ENCODE data around the gene MSMP.
A peak's percentile ranks its signal among the peaks of the same experiment; 100 is the strongest.

MSMP gene

DNA sequence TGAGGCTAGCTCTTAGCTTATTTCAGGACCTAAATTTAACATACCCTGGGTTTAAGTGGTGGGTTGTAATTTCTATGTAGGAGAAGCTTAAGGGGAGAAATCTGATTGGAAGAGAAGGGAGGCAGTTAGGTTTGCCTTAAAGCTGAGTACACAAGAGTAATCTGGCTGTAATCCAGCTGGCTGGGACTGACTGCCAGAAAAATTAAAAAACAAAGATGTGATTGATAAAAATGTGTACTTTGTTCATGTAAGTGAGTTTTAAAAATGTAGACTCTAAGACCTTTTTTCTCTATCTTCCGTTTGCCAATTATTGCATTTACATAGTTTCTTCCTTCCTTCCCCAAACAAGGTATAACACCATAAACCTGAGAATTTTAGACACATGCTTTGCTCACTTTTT, 17.5 kb upstream of the MSMP start:
- no peak for DNase-seq (ENCODE audit: low read depth in 1 of 2, low spot score in 1 of 2)

DNA sequence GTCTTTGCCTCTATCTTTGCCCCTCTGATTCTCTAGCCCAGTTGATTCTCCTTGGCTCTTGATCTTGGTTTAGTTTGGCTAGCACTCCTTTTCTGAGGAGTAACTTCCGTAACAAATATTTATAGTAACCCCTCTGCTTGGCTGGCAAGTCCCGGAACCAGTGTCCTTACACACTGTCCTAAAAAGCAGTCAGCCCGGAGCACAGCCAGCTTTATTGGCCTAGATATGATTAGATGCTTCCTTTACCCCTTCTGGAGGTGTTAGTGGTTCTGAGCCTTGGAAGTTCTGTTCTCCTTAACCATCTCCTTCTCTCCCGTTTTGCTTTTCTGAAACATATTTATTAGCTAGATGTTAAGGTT, 17.0 kb upstream of the MSMP start:
- no peak for DNase-seq (ENCODE audit: low read depth in 1 of 2, low spot score in 1 of 2)

DNA sequence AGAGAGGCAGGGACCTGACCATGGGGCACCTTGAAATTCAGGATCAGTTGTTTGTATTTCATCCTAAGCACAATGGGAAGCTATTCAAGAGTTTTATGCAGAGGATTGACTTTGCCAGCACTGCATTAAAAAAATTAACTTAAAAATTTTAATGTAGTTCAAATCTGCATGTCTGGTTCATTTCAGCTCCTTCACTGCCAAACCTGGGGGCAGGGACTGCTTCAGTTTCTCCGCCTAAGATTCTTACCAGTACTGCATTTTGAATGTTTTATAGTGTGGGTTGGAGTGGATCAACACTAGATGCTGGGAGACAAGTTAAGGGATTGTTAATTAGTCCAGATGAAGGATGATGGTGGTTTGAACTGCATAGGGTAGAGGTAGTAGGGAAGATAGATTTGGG, 15.7 kb upstream of the MSMP start:
- DNase-seq (ENCODE audit: low read depth in 1 of 2, low spot score in 1 of 2) = no peak

DNA sequence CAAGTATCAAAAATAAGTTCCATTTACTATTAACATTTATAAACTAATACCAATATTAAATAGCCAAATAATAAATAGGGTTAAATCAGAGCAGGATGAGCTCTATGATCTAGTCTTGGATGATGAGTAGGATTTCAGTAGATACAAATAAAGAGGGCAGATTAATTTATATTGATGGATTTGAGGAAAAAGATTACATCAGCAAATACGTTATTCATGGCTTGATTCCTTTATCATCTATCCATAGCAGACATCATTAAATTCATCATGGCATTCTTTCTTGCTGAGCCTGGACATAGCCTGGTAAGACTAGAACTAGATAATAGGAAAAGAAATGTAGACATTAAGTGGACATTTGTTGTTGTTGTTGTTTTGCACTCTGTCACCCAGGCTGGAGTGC, 13.4 kb upstream of the MSMP start:
- no peak for DNase-seq (ENCODE audit: low read depth in 1 of 2, low spot score in 1 of 2)

DNA sequence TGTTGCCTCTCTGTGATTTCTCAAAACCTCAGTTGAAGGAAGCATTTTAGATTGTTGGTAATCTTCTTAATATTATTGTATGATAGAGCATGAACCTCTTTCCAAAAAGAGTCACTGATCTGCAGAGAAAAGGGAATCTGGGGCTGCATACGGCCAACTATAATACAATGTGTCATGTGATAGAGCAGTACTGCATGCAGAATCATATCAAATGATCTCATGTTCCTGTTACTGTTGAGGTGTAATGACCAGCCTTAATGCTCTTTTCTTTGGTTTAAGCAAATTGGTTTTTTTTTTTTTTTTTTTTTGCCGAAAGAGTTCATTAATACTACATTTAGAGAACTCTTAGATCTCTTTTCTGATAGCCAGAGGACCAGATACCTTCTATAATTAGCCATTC, 12.9 kb upstream of the MSMP start:
- no peak for DNase-seq (ENCODE audit: low read depth in 1 of 2, low spot score in 1 of 2)

DNA sequence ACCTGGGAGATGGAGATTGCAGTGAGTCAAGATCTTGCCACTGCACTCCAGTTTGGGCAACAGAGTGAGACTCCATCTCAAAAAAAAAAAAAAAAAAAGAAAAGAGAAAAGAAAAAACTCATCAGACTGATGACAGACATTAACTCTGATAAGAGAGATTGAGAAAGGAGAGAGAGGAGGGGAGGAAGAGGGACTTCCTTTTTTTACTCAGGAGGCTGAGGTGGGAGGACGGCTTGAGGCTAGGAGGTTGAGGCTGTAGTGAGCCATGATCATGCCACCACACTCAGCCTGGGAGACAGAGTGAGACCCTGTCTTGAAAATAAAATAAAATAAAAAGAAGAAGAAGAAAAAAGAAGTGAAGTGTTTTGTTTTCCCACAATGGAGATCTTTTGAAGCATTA, 9.7 kb upstream of the MSMP start:
- DNase-seq (ENCODE audit: low read depth in 1 of 2, low spot score in 1 of 2) = no peak

DNA sequence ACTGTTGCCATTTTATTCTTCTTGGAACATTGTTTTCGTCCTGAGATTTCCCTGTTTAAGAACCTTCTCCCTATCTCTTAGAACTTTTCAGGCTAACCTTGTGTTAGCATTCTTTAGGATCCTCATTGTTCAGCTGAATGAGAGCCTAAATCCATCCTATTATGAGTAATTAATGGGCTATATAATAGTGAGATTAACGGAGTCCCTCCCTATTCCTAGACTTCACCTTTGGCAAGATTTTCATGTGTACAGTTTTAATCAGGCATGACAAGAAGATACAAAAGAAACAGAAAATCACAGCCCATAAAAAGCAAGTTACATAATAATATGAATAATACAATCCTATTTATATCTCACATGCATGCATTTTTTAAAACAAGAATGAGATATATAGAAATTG, 9.1 kb upstream of the MSMP start:
- no peak for DNase-seq (ENCODE audit: low read depth in 1 of 2, low spot score in 1 of 2)

DNA sequence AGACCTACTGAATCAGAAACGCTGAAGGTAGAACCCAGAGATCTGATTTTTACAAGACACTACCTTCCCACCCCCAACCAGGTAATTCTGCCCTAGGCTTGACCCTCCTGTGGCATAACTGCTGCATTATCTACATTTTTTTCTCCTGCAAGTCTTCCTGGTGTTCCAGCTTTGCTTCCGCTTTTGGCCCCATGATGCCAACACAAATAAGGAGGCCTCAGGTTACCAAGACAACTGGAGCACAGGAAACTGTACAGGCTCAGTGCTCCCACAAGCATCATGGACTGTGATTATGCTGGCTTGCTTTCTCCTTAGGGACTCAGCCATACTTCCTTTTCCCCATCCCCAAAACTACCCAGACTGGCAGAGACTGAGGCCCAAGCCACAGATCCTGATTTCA, 6.6 kb upstream of the MSMP start:
- no peak for DNase-seq (ENCODE audit: low read depth in 1 of 2, low spot score in 1 of 2)

DNA sequence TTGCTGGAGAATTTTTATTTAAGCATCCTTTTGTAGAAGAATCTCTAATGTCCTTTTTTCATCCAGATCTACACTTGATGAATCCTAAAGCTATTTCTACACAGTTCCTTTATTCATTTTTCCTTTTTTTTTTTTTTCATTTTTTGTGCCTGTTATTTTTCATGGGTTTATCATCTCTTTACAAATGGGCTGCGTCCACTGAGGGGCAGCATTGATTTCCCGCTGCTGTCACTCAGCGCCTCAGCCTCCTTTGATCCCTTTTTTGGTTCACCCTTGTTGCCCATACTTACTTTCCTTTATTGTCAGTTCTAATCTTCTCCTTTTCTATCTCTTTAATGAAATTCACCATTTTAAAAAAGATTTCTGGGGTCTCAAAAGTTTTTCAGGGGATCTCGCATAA, 5.7 kb upstream of the MSMP start:
- DNase-seq (ENCODE audit: low read depth in 1 of 2, low spot score in 1 of 2) = no peak

DNA sequence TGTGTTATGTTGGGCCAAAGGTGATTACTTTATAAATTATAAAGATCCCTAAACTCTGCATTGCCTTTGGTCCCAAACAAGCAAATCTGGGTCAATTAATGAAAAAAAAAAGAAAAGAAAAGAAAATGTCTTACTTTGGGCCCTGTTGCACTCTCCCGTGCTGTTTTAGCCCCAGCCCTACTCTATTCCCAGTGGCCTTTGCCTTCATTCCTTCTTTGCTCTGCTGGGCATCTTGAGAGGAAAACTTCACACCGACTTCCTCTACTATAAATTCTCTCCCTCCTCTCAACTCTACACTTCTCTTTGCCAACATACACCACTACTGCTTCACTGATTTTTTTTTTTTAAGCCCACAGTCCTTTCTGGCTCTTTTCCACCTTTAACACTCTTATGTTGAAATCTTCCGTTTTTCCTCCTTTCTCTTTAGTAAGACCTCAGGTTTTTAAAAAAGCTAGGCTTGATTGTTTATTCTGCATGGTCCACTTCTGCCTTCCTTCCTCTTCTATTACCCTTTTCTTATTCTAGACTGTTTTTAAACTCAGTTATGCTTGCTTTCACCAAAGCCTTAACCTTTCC, 4.5 kb upstream of the MSMP start:
- DNase-seq (ENCODE audit: low read depth in 1 of 2, low spot score in 1 of 2) = no peak

DNA sequence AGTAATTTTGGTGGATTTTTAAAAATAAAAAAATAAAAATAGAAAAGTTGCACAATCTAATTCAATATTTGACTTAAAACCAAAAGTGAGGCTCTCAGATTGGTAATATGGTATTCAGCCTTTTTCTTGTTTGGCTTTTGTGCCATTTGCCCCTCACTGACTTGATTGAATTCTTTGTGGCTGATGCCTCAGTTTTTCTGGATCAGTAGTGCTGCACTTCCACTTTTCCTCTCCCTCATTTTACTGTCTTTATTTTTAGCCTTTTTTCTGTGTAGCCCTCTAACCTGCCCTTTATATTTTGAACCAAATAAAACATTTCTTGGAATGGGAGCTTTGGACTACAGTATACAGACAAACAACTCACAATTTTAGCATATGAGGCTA, 3.8 kb upstream of the MSMP start:
- DNase-seq (ENCODE audit: low read depth in 1 of 2, low spot score in 1 of 2) = no peak

DNA sequence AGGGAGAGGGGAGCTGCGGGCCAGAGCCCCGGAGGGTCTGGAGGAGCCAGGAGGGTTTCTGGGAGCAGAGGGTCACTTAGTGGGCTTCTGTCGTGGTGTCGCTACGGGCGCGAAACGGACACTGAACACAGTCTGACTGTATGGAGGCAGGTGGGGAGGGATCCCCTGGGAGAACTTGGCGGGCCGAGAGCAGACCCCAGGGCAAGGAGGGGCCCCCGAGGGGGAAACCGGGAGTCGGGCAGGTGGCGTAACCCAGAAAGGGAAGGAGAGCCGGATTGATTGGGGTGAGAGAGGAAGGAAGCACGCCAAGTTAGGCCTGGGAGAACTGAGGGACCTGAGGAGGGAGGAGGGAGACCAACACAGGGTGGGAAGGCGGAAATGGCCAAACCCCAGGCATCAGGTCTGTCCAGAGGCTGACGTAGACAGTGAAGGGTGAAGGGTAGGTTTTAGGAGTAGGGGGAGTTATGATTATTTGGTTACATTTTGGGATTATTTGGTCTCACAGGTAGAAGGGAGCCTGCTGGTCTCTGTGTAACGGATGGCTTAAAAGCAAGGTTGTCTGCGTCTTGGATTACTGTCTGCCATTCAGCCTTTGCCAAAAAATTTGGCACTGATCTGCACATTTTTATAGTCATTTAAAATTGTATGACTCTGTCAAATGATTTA, 3.3 kb upstream of the MSMP start:
- no peak for DNase-seq (ENCODE audit: low read depth in 1 of 2, low spot score in 1 of 2)

DNA sequence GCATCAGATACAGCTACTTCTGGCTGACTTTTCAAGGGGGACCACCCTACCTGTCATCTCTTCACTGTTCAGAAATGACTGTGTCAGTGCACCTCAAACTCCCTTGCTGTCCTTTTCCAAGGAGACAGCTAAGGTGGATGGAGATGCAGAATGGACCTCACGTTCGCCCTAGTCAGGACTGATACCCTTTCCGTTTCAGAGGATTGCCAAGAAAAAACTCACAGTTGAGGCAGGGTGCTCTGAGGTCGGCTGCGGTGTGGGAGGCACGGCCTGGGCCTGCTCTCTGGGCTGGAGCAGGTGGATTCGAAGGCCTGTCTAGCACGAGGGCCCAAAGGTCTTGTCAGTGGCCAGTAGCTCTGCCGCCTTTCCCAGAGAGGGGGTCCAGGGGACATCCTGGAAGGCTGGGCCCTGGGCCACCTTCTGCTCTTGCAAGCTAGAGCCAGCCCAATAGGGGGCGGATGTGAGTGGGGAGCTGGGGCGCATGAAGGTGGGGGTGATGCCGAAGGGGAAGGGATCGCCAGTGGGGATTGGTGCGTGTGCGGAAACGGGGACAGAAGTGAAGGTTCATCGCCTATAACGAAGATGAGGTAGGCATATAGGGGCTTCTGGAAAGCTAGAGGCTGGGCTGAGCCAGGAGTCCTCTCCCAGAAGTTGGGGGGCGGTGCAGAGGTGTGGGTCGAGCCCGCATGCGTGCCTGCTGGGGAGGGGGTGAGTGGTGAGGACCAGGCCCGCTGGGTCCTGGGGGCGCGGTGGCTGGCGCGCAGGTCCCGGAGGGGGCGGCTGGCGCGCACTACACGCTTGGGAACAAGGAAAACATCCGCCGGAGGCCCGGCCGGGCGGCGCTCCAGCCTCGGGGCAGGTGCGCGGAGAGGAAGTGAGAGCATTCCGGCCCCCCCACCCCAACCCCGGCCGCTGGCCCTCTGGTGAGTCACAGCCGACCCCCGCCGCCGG, 2.5 kb upstream of the MSMP start:
- peak; percentile 55 to 64 for DNase-seq (ENCODE audit: low read depth in 1 of 2, low spot score in 1 of 2)

DNA sequence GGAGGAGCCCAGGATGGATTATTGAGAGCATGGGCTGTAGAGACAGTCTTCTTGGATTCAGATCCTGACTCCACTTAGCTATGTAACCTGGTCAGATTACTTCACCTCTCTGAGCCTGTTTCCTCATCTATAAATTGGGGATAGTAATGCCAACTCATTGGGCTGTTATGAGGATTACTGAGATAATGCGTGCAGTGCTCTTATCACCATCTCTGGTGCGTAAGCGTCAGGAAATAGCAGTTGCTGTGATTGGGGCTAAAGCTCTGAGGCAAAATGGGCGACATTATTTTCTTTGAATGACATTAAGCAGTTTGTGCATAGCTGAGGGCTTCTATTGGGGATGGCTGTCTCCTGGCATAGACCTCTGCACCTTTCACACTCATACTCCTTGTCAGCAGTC, 995 bp upstream of the MSMP start:
- no peak for DNase-seq (ENCODE audit: low read depth in 1 of 2, low spot score in 1 of 2)

DNA sequence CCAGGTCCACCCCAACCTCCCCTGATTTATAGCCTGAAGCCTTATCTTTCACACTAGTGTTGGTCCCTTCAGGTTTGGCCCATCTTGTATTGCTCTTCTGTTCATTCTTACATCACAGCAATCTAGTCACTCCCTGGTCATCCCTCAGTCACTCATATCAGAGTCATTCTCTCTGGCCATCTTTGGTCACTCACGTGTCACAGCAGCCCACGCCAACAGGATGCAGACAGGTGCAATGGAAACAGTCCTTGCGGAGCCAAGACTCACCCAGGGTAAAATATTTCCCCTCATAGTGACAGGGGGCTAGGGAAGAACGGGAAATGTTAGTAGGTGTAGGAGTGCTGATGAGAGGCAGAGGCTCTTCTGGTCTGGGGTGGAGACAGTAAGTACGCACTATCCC, 610 bp downstream of the MSMP start:
- DNase-seq (ENCODE audit: low read depth in 1 of 2, low spot score in 1 of 2) = no peak

DNA sequence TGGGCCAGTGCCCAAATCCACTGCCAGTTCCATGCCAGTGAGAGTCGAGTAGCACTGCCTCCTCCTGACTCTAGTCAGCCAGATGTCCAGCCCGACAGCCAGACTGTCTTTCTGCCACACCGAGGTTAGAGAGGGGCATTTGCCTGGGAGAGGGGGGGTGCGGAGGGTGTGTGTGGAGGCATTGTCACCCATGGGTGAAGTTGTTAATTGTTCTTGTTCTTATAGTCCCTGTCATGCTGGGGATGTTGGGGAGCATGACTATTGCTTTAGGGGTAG, 3.9 kb downstream of the MSMP start:
- no peak for DNase-seq (ENCODE audit: low read depth in 1 of 2, low spot score in 1 of 2)

DNA sequence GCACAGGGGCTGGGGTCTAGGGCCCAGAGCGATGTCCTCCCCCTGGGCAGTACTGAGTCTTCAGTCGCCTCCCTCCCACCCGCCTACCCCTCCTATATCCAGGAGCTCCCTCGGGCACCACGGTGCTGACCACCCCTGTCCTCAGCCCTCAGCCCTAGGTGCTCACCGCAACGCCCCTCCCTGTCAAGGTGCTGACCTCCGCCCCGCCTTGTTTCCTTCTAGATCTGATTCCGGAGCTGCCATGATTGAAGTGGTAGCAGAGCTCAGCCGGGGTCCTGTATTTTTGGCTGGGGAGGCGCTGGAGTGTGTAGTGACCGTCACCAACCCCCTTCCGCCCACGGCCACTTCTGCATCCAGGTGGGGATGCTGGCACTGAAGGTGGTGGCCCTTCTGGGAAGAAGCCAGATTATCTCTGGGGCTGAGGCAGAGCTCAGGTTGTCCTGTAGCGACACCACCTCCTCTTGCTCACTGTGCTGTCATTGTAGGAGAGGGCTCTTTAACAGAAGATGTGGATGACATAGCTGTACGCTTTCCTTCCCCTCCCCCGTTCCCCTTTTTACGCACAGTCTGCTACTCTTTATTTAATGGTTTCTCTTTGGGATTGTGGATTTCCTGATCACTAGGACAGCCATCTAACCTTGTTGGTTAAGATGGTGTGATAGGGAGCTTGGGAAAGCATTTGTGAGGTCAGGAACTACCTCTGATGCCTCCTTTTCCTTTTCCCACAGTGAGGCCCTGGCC, 4.4 kb downstream of the MSMP start:
- no peak for DNase-seq (ENCODE audit: low read depth in 1 of 2, low spot score in 1 of 2)

DNA sequence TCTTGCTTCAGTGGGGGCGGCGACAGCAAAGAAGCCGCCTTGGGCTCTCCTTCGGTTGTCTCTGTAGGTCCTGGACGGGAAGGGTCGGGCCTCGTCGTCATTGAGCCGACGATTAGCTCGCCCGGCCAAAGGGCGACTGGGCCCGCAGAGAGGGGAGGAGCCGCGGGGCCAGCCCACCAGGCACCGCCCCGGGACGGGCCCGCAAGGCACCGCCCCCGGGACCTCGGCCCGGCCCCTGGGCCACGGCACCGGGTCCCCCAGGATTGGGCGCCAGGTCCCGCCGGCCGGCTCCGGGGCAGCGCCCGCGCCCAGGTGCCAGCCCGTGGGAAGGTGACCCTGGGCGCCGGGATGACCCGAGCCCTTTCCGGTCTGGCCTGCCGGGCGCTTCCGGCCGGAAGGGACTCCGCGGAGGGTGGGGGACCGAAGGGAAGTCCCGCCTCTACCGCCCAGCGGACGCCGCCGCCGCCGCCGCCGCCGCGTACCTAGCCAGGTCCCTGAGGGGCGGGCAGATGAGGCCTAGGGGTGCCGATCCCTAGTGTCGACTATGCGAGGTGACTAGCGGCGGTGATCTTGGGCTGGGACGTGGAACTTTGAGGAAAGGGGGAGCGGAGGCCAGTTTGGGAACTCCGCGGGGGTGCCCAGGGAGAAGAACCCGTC, 5.1 kb downstream of the MSMP start, which contains the start of the genes GBA2 and RGP1:
Gene GBA2, minus strand, starts transcription at position 371 of the 657 bp plus-strand sequence. CDS start 524 bp downstream, outside the sequence.
Gene RGP1, plus strand, starts transcription at position 430 of the 657 bp plus-strand sequence. CDS start 469 bp downstream, outside the sequence.
- DNase-seq (ENCODE audit: low read depth in 1 of 2, low spot score in 1 of 2) = peak; percentile 38 to 53

DNA sequence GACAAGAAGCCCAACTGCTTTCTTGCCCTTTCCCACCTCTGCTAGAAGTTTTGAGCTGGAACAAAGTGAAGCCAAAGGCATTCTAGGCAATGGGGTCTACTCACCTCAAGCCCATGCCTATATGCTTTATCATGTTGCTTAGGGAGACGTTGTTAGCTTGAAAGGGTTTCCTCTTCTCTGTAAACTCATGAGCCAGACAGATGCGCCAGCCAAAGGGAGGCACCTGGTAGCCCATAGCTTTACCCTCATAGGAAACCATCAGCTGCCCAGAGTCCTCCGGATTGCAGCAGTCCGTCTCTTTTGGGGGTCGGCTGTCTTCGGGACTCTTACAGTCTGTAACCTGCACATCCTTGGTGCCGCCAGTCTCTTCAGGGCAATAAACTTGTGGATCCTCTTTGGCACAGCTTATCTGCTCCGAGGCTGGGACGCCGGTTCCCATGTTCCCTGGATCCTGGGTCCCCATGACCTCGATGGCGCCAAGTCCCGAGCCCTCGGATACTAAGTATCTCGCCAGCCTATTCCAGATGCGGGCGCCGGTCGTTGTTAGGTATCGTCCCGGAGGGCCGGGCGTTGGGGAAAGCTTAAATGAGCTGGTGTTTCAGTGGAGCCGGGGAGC, 5.7 kb downstream of the MSMP start:
- no peak for DNase-seq (ENCODE audit: low read depth in 1 of 2, low spot score in 1 of 2)

DNA sequence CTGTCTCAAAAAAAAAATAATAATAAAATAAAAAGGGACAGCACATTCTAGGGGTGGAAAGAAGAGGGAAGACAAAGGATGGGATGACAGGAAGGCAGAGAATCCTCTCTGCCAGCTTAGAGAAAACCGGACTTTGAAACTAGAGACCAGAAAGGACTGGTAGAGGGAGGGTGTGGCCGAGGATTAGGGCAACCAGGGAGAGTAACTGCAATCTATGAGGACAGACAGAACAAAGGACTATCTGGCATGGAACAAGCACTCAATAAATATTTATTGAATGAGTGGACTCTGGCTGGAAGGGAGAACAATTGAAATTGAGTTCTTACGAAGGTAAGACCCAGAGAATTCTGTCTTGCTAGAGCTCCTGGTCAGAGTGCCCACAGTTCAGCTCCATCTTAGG, 7.5 kb downstream of the MSMP start:
- DNase-seq (ENCODE audit: low read depth in 1 of 2, low spot score in 1 of 2) = no peak

DNA sequence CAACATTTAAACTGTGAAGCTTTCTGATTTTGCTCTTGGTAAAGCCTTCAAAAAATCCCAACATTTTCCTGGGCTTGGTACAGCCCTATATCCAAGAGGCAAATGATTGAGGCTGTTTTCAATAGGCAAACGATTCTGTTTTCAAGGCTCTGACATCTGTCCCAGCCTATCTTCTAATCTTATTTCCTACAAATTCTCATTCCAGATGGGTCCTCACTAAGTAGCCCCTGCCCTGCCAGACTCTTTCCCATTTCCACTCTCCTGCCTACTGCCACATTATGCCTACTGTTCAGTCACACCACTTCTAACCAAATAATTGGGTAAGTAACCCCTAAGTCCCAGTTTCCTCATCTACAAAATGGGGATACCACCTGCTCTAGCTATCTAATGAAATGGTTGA, 8.5 kb downstream of the MSMP start:
- no peak for DNase-seq (ENCODE audit: low read depth in 1 of 2, low spot score in 1 of 2)
